Heart left ventricle (tissue), 13 donors: ENCODE data around the gene OR9A4.

Experiments
- POLR2A ChIP-seq, 2 donors: fragments of 450-650 bp; IDR thresholded peaks; one replicate each; pipeline ENCODE4 v1.6.1; 2017; ENCODE audit warnings: antibody characterized with exemption in 2 of 2, mild to moderate bottlenecking in 2 of 2, moderate library complexity in 2 of 2
- TF ChIP-seq, protein P1 (sequence below), 12 donors: fragments of 200-600 bp; sonication (generic) in 4 of 12; IDR thresholded peaks; one replicate each; pipeline versions ENCODE4 v1.5.0 to v1.8.0; 2018 to 2022; ENCODE audit warnings: antibody characterized with exemption in 12 of 12, mild to moderate bottlenecking in 5 of 12
- donor health status: ischemic (EF 13 %, LVEDD 7.1; RV severe dilation, severe dysfunction).
- donor health status: DM: no; HTN: yes; CAD: no.
- donor health status: DM: no; HTN: no; CAD: no.
- donor health status: ischemic (EF 25% LVEDD 6.9; RV normal size, moderate dysfunction).
- donor health status: ischemic (EF 25% LVEDD 5.7; RV mildly dilated, moderate dysfunction).
- donor health status: ischemic (EF 35%, LVEDD 5.7; RV mildly dilated, moderate dysfunction).
- donor health status: nonischemic (EF 11% LVEDD 7.7; RV severe dilation, severe dysfunction).
- donor health status: DM: yes; HTN: yes; CAD: no.
- donor health status: PGD.
- donor health status: ischemic (EF 29% LVEDD 5.4; RV normal size, mild dysfunction).
- donor health status: nonischemic (EF 23%, LVEDD 6.1; RV moderate dilation, normal function).

DNA sequence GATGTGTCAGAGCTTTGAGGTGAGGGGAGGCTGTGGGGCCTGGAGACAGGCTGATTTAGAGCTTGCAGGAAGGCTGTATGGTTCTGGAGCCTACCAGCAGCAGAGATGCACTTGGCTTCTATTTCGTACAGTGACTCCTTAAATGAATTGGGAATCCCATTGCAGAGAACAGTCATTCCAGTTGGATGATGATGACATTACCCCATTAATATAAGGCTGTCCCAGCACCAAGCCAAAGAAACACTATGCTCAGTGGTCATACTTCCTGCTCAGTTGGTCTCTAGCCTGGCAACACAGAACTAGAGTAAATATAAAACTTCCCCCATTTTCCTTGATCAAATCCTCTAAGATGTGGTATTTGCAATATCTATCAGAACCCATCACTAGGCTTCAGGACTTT, 36.3 kb downstream of the OR9A4 start:
- TF ChIP-seq, protein P1, sequence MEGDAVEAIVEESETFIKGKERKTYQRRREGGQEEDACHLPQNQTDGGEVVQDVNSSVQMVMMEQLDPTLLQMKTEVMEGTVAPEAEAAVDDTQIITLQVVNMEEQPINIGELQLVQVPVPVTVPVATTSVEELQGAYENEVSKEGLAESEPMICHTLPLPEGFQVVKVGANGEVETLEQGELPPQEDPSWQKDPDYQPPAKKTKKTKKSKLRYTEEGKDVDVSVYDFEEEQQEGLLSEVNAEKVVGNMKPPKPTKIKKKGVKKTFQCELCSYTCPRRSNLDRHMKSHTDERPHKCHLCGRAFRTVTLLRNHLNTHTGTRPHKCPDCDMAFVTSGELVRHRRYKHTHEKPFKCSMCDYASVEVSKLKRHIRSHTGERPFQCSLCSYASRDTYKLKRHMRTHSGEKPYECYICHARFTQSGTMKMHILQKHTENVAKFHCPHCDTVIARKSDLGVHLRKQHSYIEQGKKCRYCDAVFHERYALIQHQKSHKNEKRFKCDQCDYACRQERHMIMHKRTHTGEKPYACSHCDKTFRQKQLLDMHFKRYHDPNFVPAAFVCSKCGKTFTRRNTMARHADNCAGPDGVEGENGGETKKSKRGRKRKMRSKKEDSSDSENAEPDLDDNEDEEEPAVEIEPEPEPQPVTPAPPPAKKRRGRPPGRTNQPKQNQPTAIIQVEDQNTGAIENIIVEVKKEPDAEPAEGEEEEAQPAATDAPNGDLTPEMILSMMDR (IDR thresholded peaks at IDR 0.05) = no peak
- TF ChIP-seq POLR2A (IDR thresholded peaks at IDR 0.05) = no peak
